Keratinocyte (primary cell): Measurements from ENCODE around the gene XRRA1. TPM values are rescaled to one million over a fixed set of nuclear protein-coding genes. Genes with fewer than 3 reads are reported as not detected.

Experiments
- DNase-seq: peaks from one replicate; pipeline ENCODE4 v3.0.0-alpha.2; 2011; ENCODE audit warnings: low read depth, missing footprints, low spot score
- FAIRE-seq: peaks from 2 replicates; lab custom pipeline; 2011; peaks lifted over from hg19 to GRCh38; lab: Jason Lieb, UNC
- H2AFZ ChIP-seq: 2 replicates; pipeline ENCODE4 v1.6.0; 2012; ENCODE audit warnings: low read length, control low read depth, inconsistent platforms; ENCODE audit not compliant: control insufficient read depth
- H3K27ac ChIP-seq: 2 replicates; pipeline ENCODE4 v1.5.1; 2011; ENCODE audit warnings: low read length; ENCODE audit not compliant: control insufficient read depth, insufficient read depth
- H3K27me3 ChIP-seq: 3 replicates; pipeline ENCODE4 v1.6.0; 2011; ENCODE audit warnings: low read length; ENCODE audit not compliant: control insufficient read depth, insufficient read depth; ENCODE audit errors: extremely low read depth
- H3K36me3 ChIP-seq, 2 experiments: 2 replicates in 1 of 2; 3 replicates in 1 of 2; pipeline ENCODE4 v1.5.1; 2011; ENCODE audit warnings: low read length in 2 of 2, mild to moderate bottlenecking in 1 of 2; ENCODE audit not compliant: control insufficient read depth in 2 of 2, insufficient read depth in 2 of 2; ENCODE audit errors: extremely low read depth in 1 of 2
- H3K4me1 ChIP-seq: 3 replicates; pipeline ENCODE4 v1.5.1; 2011; ENCODE audit warnings: low read length; ENCODE audit not compliant: control insufficient read depth, insufficient read depth; ENCODE audit errors: extremely low read depth
- H3K4me2 ChIP-seq: 3 replicates; pipeline ENCODE4 v1.6.0; 2011; ENCODE audit warnings: low read depth, low read length; ENCODE audit not compliant: control insufficient read depth, insufficient read depth; ENCODE audit errors: extremely low read depth
- H3K4me3 ChIP-seq, 3 experiments: fragments of 200-600 bp in 1 of 3; sonication (generic) in 1 of 3; 2 replicates in 2 of 3; 3 replicates in 1 of 3; pipeline ENCODE4 v1.5.1; 2011 to 2016; ENCODE audit warnings: low read length in 3 of 3, mild to moderate bottlenecking in 3 of 3, control low read depth in 2 of 3, inconsistent platforms in 1 of 3, low read depth in 1 of 3, mixed read lengths in 1 of 3, mixed run types in 1 of 3, moderate library complexity in 1 of 3; ENCODE audit not compliant: control insufficient read depth in 2 of 3, insufficient read depth in 2 of 3; ENCODE audit errors: extremely low read depth in 1 of 3
- H3K79me2 ChIP-seq: 2 replicates; pipeline ENCODE4 v1.6.0; 2012; ENCODE audit warnings: low read length; ENCODE audit not compliant: control insufficient read depth, insufficient read depth
- H3K9ac ChIP-seq: 3 replicates; pipeline ENCODE4 v1.6.0; 2011; ENCODE audit warnings: low read length; ENCODE audit not compliant: control insufficient read depth, insufficient read depth; ENCODE audit errors: extremely low read depth
- H3K9me1 ChIP-seq: 3 replicates; pipeline ENCODE4 v1.6.0; 2011; ENCODE audit warnings: low read length; ENCODE audit not compliant: control insufficient read depth, insufficient read depth; ENCODE audit errors: extremely low read depth
- H3K9me3 ChIP-seq: 2 replicates; pipeline ENCODE4 v1.5.1; 2012; ENCODE audit warnings: low read depth, low read length; ENCODE audit not compliant: control insufficient read depth
- H4K20me1 ChIP-seq: 3 replicates; pipeline ENCODE4 v1.6.0; 2011; ENCODE audit warnings: low read length; ENCODE audit not compliant: control insufficient read depth, insufficient read depth; ENCODE audit errors: extremely low read depth
- EZH2 ChIP-seq: IDR thresholded peaks from one replicate; pipeline ENCODE4 v1.6.1; 2012; ENCODE audit warnings: inconsistent platforms, mild to moderate bottlenecking, low read length, moderate library complexity
- dilution Hi-C: fragments of 300-500 bp; cut with MboI; formaldehyde crosslinking; loops from one replicate; pipeline ENCODE4 v1.7.0; 2020; ENCODE audit warnings: low sequenced_read_pairs; ENCODE audit not compliant: extremely low pct_ligation_motif_present
- polyA plus RNA-seq, 5 experiments: library from polyadenylated mRNA; depleted of rRNA in 3 of 5; stranded (reverse) in 3 of 5; stranded (forward) in 1 of 5; unstranded in 1 of 5; fragments of >200 nt; gene quantifications; 1 replicate in 1 of 5; 2 replicates in 3 of 5; 3 replicates in 1 of 5; pipeline versions ENCODE4 v1.2.1 to v1.2.3, GENCODE V29; 2011 to 2012; ENCODE audit warnings: missing spikeins in 2 of 5, low read depth in 1 of 5, low replicate concordance in 1 of 5
- TF ChIP-seq, protein P1 (sequence below), 3 experiments: IDR thresholded peaks in 1 of 3; conservative IDR thresholded peaks in 1 of 3; optimal IDR thresholded peaks in 1 of 3; 2 replicates in 2 of 3; 3 replicates in 1 of 3; pipeline versions ENCODE3 to v1.5.1; 2011; ENCODE audit warnings: low read length in 3 of 3, mild to moderate bottlenecking in 3 of 3, moderate library complexity in 2 of 3, control low read depth in 1 of 3, inconsistent platforms in 1 of 3; ENCODE audit not compliant: insufficient read depth in 2 of 3; ENCODE audit errors: extremely low read depth in 1 of 3

XRRA1 gene
- polyA plus RNA-seq, 1 donor (not counting 4 experiments of a cell fraction or from before 2014, with no cell fraction given), result 9.1 TPM

DNA sequence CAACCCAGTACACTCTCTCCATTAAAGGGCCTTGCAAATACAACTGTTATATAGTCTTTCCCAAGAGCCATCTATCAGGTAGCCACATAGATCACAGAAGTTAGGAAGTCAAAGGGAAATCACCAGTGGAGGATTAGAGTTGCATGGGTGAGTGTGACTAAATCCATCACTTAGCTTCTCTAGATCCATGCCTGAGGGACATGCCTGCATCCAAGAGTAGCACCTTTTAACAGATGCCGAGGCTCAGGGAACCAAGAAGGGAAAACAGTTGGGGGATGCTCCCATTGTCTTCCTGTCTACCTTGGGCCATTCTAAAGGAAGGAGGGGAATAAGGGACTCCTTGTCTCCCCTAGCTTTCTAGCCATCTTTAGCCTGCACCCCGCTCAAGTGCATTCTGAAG, 77.9 kb downstream of the XRRA1 start:
- dilution Hi-C loops, result no loop called here
- Histone ChIP-seq H3K27ac (no peak overlapping the region), H3K36me3 (peaks cover 12 to 16% of the 10 kb centered on the region in 2 experiments), H3K9me1 (no peaks in the 10 kb centered on the region), H3K4me1 (no peaks in the 10 kb centered on the region), H4K20me1 (no peaks in the 10 kb centered on the region), H3K9ac (no peak overlapping the region), H3K79me2 (no peaks in the 10 kb centered on the region), H3K9me3 (peaks cover 12% of the 10 kb centered on the region), H3K4me2 (no peak overlapping the region), H2AFZ (no peak overlapping the region), H3K27me3 (no peaks in the 10 kb centered on the region), H3K4me3 (no peak overlapping the region)
- TF ChIP-seq, protein P1, sequence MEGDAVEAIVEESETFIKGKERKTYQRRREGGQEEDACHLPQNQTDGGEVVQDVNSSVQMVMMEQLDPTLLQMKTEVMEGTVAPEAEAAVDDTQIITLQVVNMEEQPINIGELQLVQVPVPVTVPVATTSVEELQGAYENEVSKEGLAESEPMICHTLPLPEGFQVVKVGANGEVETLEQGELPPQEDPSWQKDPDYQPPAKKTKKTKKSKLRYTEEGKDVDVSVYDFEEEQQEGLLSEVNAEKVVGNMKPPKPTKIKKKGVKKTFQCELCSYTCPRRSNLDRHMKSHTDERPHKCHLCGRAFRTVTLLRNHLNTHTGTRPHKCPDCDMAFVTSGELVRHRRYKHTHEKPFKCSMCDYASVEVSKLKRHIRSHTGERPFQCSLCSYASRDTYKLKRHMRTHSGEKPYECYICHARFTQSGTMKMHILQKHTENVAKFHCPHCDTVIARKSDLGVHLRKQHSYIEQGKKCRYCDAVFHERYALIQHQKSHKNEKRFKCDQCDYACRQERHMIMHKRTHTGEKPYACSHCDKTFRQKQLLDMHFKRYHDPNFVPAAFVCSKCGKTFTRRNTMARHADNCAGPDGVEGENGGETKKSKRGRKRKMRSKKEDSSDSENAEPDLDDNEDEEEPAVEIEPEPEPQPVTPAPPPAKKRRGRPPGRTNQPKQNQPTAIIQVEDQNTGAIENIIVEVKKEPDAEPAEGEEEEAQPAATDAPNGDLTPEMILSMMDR (optimal IDR thresholded peaks at IDR 0.05 in 1 of 3, IDR thresholded peaks at IDR 0.05 in 1 of 3, conservative IDR thresholded peaks at IDR 0.05 in 1 of 3; ENCODE audit: extremely low read depth in 1 of 3, insufficient read depth in 2 of 3, low read length in 3 of 3), result no peak
- no peak for TF ChIP-seq EZH2
- no peak for DNase-seq
- FAIRE-seq, result no peak

DNA sequence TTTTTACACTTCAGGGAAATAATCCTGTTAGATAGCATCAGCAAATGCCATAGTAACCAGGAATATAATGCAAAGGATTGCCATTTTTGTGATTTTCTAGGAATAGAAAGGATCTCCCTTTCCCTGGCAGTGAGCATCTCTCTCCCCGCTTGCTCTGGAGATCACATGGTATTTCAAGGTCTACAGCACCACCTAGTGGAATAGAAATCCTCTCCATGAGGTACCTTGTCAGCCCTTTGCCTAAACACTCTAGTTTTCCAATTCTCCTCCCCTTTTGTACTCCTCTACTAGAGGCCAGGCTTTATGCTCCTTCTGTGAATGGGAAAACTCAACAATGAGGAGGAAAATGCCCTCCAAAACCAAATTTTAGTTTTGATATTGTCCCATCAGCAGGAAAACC, 78.4 kb downstream of the XRRA1 start:
- FAIRE-seq, result no peak
- Histone ChIP-seq H3K4me2 (no peak overlapping the region), H3K4me1 (no peaks in the 10 kb centered on the region), H2AFZ (no peak overlapping the region), H3K36me3 (peaks cover 10 to 16% of the 10 kb centered on the region in 2 experiments), H3K9me3 (peaks cover 12% of the 10 kb centered on the region), H4K20me1 (no peaks in the 10 kb centered on the region), H3K4me3 (no peak overlapping the region), H3K27ac (no peak overlapping the region), H3K9me1 (no peaks in the 10 kb centered on the region), H3K9ac (no peak overlapping the region), H3K79me2 (no peaks in the 10 kb centered on the region), H3K27me3 (no peaks in the 10 kb centered on the region)
- dilution Hi-C loops, result no loop called here
- no peak for DNase-seq
- TF ChIP-seq, protein P1 (optimal IDR thresholded peaks at IDR 0.05 in 1 of 3, IDR thresholded peaks at IDR 0.05 in 1 of 3, conservative IDR thresholded peaks at IDR 0.05 in 1 of 3; ENCODE audit: extremely low read depth in 1 of 3, insufficient read depth in 2 of 3, low read length in 3 of 3), result peak in 2 of 3 experiments; percentile 44 to 48
- TF ChIP-seq EZH2, result no peak
